Lower leg skin (tissue), 3 donors: ENCODE results near the gene GIMAP5.

Experiments
- POLR2A ChIP-seq, 2 donors: fragments of 450-650 bp; IDR thresholded peaks; one replicate each; pipeline ENCODE4 v1.6.1; 2016 to 2017; ENCODE audit warnings: antibody characterized with exemption in 2 of 2, mild to moderate bottlenecking in 1 of 2, moderate library complexity in 1 of 2
- TF ChIP-seq, protein P1 (sequence below), 3 donors: fragments of 450-650 bp; IDR thresholded peaks; one replicate each; pipeline ENCODE4 v1.5.1; 2016; ENCODE audit warnings: antibody characterized with exemption in 3 of 3, mild to moderate bottlenecking in 3 of 3, moderate library complexity in 2 of 3

DNA sequence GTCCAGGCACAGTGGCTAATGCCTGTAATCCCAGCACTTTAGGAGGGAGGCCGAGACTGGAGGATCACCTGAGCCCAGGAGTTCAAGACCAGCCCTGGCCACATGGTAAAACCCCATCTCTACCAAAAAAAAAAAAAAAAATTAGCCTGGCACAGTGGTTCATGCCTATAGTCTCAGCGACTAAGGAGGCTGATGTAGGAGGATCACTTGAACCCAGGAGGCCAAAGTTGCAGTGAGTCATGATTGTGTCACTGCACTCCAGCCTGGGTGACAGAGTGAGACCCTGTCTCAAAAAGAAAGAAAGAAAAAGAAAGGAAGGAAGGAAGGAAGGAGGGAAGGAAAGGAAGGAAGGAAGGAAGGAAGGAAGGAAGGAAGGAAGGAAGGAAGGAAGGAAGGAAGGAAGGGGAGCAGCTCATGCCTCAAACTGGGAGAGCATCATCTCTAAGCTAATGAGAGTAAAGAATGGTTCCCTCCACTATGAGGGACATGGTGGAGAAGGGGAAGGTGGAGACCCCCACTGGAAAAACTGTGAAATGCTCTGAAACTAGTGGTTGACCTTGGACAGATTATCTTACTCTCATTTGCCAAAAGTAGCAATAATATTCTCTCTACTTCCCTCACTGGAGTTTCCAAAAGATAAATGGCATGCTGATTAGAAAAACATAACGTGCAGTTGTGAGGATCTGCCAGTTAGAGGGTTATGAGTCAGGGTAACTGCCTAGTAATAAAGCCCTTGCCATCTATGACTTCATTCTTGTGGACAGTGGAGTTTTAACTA lies 16.8 kb downstream of the GIMAP5 start:
- TF ChIP-seq, protein P1, sequence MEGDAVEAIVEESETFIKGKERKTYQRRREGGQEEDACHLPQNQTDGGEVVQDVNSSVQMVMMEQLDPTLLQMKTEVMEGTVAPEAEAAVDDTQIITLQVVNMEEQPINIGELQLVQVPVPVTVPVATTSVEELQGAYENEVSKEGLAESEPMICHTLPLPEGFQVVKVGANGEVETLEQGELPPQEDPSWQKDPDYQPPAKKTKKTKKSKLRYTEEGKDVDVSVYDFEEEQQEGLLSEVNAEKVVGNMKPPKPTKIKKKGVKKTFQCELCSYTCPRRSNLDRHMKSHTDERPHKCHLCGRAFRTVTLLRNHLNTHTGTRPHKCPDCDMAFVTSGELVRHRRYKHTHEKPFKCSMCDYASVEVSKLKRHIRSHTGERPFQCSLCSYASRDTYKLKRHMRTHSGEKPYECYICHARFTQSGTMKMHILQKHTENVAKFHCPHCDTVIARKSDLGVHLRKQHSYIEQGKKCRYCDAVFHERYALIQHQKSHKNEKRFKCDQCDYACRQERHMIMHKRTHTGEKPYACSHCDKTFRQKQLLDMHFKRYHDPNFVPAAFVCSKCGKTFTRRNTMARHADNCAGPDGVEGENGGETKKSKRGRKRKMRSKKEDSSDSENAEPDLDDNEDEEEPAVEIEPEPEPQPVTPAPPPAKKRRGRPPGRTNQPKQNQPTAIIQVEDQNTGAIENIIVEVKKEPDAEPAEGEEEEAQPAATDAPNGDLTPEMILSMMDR (IDR thresholded peaks at IDR 0.05), result no peak
- no peak for TF ChIP-seq POLR2A (IDR thresholded peaks at IDR 0.05)
